HEK293 (cell line): ENCODE data around the gene CNNM1.

ENCODE experiments used
- ATF2 ChIP-seq: fragments of 450-650 bp; formaldehyde crosslinking; IDR thresholded peaks from 2 replicates; pipeline ENCODE4 v1.5.1; 2016; ENCODE audit warnings: missing biosample characterization, missing genetic modification characterization, low read depth
- CTCF ChIP-seq: fragments of 450-650 bp; formaldehyde crosslinking; IDR thresholded peaks from 2 replicates; pipeline ENCODE4 v1.5.1; 2016; ENCODE audit warnings: missing biosample characterization, missing genetic modification characterization
- KLF9 ChIP-seq: fragments of 450-650 bp; formaldehyde crosslinking; IDR thresholded peaks from 2 replicates; pipeline ENCODE4 v1.5.1; 2016; ENCODE audit warnings: missing biosample characterization, missing genetic modification characterization, low read depth
- MEIS1 ChIP-seq: sonication (generic); formaldehyde crosslinking; IDR thresholded peaks from 2 replicates; pipeline ENCODE4 v1.8.1; 2022; ENCODE audit warnings: missing genetic modification reagents, mild to moderate bottlenecking, borderline replicate concordance
- ZFP37 ChIP-seq: fragments of 450-650 bp; formaldehyde crosslinking; IDR thresholded peaks from 2 replicates; pipeline ENCODE4 v1.5.1; 2016; ENCODE audit warnings: missing biosample characterization, missing genetic modification characterization
- ZNF660 ChIP-seq: fragments of 450-650 bp; IDR thresholded peaks from 2 replicates; pipeline ENCODE4 v1.5.1; 2018; ENCODE audit warnings: missing biosample characterization, mild to moderate bottlenecking, missing genetic modification characterization

- TF ChIP-seq KLF9 (tag by site-specific recombination) (no peak), MEIS1 (CRISPR knock-in tag) (no peak), ZFP37 (tag by site-specific recombination) (no peak), CTCF (no peak), ATF2 (tag by site-specific recombination) (no peak), ZNF660 (no peak)
Measured at GRCh38 chr10:99375426-99375825, 46.3 kb downstream of the CNNM1 start.
